SW 1271 (cell line): ENCODE data around the gene ANKH.

ENCODE experiments used
- DNase-seq, 2 experiments: peaks; one replicate each; lab custom pipeline; 2025; lab: John Stamatoyannopoulos, UW

ANKH gene

GRCh38 chr5:14735944-14736343, 135.6 kb downstream of the ANKH start:
- DNase-seq = no peak

GRCh38 chr5:14734396-14734795, 137.2 kb downstream of the ANKH start:
- no peak for DNase-seq

GRCh38 chr5:14733661-14734060, 137.9 kb downstream of the ANKH start:
- DNase-seq = no peak

DNA sequence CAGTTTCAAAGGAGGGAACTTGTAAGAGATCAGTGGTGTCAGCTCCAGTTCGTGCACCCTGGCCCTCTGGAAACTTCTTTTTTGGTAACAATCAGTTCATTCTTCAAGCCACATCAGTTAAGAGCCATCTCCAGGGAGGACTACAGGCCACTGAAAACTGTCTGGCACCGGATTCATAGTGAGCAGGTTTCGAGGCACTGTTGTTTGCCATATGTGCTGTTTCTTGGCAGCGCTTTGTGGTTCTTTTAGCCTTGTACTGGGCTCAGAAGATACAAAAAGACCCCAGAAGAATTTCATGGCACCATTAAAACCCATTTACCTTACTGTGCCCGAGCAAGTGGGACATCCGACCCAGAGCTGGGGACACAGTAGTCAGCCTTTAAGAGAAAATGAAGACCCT, 138.6 kb downstream of the ANKH start:
- no peak for DNase-seq

GRCh38 chr5:14730881-14731280, 140.7 kb downstream of the ANKH start:
- DNase-seq = no peak

GRCh38 chr5:14730466-14730865, 141.1 kb downstream of the ANKH start:
- DNase-seq = no peak

DNA sequence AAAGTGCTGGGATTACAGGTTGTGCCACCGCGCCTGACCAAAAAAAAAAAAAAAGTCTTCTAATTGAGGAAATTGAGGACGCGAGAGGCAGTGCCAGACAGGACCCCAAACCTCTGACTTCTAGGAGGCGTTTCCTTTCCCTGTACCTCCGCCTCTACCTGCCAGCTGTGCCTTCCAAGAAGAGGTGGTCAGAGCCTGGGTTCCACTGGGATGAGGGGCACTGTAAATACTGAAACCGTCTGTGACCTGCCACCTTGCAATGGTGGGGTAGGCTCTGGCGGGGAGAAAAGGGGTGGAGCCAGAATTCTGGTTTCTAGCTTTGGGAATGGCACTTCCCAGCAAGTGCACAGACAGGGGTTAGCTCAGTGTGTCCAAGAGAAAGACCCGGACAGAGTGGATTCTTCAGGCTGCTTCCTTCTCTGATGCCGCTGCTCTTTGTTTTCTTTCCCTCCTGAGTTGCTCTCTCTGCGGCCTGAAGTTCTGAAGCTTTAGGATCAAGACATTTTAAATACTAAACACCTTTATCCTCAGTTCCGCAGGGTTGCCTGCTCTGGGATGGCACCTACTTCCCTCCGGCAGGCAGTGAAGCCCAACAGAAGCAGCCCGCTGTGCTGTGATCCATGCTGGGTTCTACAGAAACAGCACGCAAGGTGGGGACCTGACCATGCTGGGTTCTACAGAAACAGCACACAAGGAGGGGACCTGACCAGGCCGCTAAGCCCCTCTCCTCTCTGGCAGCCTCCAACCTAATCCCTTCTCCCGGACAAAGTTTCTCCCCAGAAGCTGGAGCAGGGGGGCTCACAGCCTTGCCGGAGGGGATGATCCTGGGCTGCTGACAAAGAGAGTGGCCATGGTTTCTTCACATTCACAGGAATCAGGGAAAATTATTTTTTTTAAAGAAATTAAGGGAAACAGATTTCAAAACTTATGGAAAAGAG, 141.9 kb downstream of the ANKH start:
- no peak for DNase-seq

DNA sequence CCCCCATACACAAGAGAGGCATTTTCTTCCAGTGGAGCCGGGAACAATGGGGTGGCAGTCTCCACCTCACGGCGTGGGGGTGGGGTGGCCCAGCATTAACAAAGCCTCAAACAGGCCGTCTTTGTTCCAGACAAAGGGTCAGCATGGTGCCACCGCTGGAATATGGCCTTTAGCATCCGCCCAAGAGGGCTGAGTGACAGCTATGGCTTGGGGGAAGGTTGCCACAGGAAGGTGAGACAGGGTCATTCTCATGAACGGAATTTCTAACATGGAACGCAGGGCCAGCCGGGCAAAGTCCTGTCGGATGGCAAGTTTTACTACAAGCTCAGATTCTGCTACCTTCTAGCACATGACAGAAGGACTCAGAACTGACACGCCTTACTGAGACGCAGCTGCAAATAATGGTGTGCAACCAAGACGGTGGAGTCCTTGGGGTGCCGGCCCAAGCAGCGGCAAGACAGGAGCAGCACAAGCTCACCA, 143.1 kb downstream of the ANKH start:
- no peak for DNase-seq

DNA sequence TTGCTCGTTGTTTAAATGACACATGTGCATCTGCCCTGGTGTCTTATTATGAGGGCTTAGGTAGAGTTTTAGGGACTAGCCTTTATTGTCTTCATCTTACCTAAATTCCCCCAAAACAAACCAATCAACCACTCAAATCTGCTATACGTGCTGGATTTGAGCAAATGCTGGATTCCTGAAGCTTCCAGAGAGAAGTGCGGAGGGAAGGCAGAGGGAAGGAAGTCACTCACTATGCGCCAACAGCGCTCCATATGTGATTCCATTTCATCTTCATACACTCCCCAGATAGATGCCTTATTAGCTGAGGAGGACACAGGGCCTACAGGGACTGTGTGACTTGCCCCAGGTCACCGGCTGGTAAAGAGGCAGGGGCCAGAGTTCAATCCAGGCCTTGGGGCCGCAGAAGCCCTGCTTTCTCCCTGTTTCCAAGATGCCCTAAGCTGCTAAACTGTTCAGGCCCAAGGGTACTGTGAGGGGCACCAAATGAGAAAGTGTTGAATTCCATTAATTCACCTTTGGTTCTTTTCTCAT, 143.6 kb downstream of the ANKH start:
- DNase-seq = no peak

DNA sequence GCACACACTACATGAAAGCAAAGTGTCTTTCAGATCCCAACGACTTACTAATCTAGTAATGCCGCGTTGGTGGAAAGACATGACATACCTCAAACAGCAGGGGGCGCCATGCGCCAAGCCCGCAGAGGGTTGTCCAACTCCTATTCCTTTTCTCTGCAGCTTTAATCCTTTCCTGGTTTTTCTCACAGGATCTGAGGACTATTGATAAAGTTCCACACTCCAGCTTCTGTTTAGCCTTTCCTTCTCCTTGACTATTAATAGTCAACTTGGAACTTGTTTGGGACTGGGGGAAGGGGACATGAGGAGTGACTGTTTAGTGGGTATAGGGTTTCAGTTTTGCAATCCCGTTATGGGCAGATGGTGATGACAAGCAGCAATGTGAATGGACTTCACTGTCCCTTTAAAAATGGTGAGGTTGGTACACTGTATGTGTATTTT, 144.1 kb downstream of the ANKH start:
- peak; percentile 44 to 84 for DNase-seq

DNA sequence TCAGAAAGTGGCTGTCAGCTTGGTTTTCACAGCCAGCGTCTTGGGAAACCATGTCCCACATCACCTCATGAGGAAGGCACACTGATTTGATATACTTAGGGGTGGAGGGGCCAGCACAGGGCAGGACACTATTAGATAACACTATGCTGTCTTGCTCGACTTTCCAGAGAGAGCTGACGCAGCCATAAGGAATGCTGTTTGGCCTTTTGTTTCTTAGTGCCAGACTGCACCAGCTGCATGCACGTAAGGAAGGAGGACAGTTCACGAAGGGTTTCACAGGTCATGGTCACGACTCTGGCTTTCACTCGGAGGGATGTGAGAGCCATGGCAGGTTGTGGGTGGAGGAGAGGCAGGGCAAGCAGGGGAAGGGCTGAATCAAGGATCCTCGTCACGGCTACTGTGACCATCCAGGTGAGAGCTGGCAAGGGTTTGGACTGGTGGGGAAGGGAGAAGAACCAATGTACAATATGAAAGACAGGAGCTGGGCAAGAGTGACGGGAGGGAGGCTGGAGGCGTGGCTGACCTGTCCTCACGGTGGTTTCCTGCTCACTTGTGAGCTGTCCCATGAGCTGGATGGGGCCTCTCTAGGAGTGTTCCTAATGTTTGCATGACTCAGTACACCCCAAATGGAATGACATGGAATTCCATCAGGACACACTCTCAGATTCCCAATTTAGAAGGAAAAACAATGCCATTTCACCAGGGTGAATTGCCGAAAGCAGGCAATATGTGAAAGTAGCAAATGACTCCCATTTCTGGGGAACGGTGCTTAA, 145.3 kb downstream of the ANKH start:
- no peak for DNase-seq

DNA sequence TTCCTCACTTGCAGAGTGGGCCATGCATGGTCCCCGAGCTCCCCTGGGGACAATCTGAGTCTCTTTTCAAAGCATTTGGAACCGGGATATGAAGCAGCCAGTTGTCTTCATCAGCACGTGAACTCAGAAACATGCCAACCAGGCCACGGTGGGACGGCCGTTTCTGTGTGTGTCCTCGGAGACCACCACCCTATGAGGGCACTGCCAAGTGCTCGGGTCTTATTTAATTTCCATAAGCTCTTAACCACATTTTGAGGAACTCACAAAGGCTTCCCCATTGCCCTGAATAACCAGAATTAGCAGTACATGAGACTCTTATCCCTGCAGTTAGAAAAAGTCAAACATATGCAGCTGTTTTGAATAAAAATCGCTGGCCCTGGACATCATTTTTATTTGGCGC, 146.9 kb downstream of the ANKH start:
- DNase-seq = no peak

- no peak for DNase-seq
Observed at GRCh38 chr5:14723701-14724132, 147.9 kb downstream of the ANKH start.

DNA sequence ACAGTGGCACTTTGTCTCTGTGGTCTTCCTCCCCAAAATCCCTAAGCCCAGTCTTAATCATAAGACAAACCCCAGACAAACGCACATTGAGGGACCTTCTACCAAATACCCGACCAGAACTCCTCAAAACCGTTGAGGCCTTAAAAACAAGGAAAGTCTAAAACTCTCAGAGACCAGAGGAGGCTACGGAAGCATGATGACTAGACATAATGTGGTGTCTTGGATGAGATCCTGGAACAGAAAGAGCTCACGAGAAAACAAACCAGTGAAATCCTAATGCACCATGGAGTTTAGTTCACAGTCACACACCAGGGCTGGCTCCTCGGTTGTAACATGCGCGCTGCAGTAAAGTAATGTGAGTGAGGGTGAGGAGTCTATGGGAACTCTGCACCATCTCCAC, 148.7 kb downstream of the ANKH start:
- DNase-seq = no peak

GRCh38 chr5:14721990-14722656, 149.5 kb downstream of the ANKH start:
- DNase-seq = no peak

- DNase-seq = no peak
Observed at GRCh38 chr5:14720236-14720923, 151.2 kb downstream of the ANKH start.

DNA sequence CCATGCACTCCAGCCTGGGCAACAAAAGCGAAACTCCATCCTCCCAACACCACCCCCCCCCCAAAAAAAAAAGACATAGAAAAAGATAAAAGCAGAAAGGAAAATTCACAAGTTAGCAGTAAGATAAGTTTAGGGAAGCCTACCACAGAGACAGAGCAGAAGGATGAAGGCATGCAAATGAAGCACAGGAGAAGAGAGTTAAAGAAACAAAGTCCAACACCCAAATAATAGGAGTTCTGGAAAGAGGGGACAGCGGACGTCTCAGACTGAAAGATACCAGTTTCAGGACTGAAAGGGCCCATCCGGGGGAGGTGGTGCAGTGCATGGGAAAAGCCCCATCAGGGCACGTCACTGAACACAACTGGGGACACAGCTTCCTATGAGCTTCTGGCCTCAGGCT, 152.8 kb downstream of the ANKH start:
- DNase-seq = no peak

- DNase-seq = no peak
Observed at GRCh38 chr5:14716755-14717752, 154.5 kb downstream of the ANKH start.

- DNase-seq = no peak
Observed at GRCh38 chr5:14715481-14715880, 156.1 kb downstream of the ANKH start.

- DNase-seq = no peak
Observed at GRCh38 chr5:14714706-14715105, 156.9 kb downstream of the ANKH start.
